Measurements from ENCODE around the gene PGBD5.

PGBD5 gene

GRCh38 chr1:230284891-230285290, 141.2 kb downstream of the PGBD5 start:
- peaks cover 3% of the 10 kb centered on the region for H3K27me3 ChIP-seq (ENCODE audit: control insufficient read depth, insufficient read depth, low read length)
- no peaks in the 10 kb centered on the region for H3K9me3 ChIP-seq (ENCODE audit: control insufficient read depth, low read length)
- no peaks in the 10 kb centered on the region for H3K4me1 ChIP-seq (ENCODE audit: control insufficient read depth, insufficient read depth, low read length)
- H3K4me3 ChIP-seq (ENCODE audit: low read length), result no peak overlapping the region
- no peak overlapping the region for H3K9ac ChIP-seq (ENCODE audit: low read length)
- no peaks in the 10 kb centered on the region for H3K36me3 ChIP-seq (ENCODE audit: control insufficient read depth, insufficient read depth, low read length)

GRCh38 chr1:230283678-230284077, 142.5 kb downstream of the PGBD5 start:
- Histone ChIP-seq H3K36me3 (ENCODE audit: control insufficient read depth, insufficient read depth, low read length) (no peaks in the 10 kb centered on the region), H3K9ac (ENCODE audit: low read length) (no peak overlapping the region), H3K4me3 (ENCODE audit: low read length) (no peak overlapping the region), H3K4me1 (ENCODE audit: control insufficient read depth, insufficient read depth, low read length) (no peaks in the 10 kb centered on the region), H3K27me3 (ENCODE audit: control insufficient read depth, insufficient read depth, low read length) (peaks cover 3% of the 10 kb centered on the region), H3K9me3 (ENCODE audit: control insufficient read depth, low read length) (no peaks in the 10 kb centered on the region)

GRCh38 chr1:230282157-230282556, 144.0 kb downstream of the PGBD5 start:
- Histone ChIP-seq H3K9ac (ENCODE audit: low read length) (no peak overlapping the region), H3K4me1 (ENCODE audit: control insufficient read depth, insufficient read depth, low read length) (no peaks in the 10 kb centered on the region), H3K4me3 (ENCODE audit: low read length) (no peak overlapping the region), H3K9me3 (ENCODE audit: control insufficient read depth, low read length) (no peaks in the 10 kb centered on the region), H3K27me3 (ENCODE audit: control insufficient read depth, insufficient read depth, low read length) (no peaks in the 10 kb centered on the region), H3K36me3 (ENCODE audit: control insufficient read depth, insufficient read depth, low read length) (no peaks in the 10 kb centered on the region)

- H3K4me1 ChIP-seq (ENCODE audit: control insufficient read depth, insufficient read depth, low read length), result no peaks in the 10 kb centered on the region
Observed at GRCh38 chr1:230281556-230281955, 144.6 kb downstream of the PGBD5 start.

GRCh38 chr1:230280906-230281413, 145.2 kb downstream of the PGBD5 start:
- Histone ChIP-seq H3K36me3 (ENCODE audit: control insufficient read depth, insufficient read depth, low read length) (peaks cover 4% of the 10 kb centered on the region), H3K9me3 (ENCODE audit: control insufficient read depth, low read length) (no peaks in the 10 kb centered on the region), H3K9ac (ENCODE audit: low read length) (no peak overlapping the region), H3K4me1 (ENCODE audit: control insufficient read depth, insufficient read depth, low read length) (no peaks in the 10 kb centered on the region), H3K4me3 (ENCODE audit: low read length) (no peak overlapping the region), H3K27me3 (ENCODE audit: control insufficient read depth, insufficient read depth, low read length) (no peaks in the 10 kb centered on the region)

More at GRCh38 chr1:230281556-230281955, 144.6 kb downstream of the PGBD5 start:
- Histone ChIP-seq H3K9ac (ENCODE audit: low read length) (no peak overlapping the region), H3K9me3 (ENCODE audit: control insufficient read depth, low read length) (no peaks in the 10 kb centered on the region), H3K4me3 (ENCODE audit: low read length) (no peak overlapping the region), H3K27me3 (ENCODE audit: control insufficient read depth, insufficient read depth, low read length) (no peaks in the 10 kb centered on the region), H3K36me3 (ENCODE audit: control insufficient read depth, insufficient read depth, low read length) (no peaks in the 10 kb centered on the region)

- Histone ChIP-seq H3K4me1 (ENCODE audit: control insufficient read depth, insufficient read depth, low read length) (no peaks in the 10 kb centered on the region), H3K9me3 (ENCODE audit: control insufficient read depth, low read length) (no peaks in the 10 kb centered on the region), H3K27me3 (ENCODE audit: control insufficient read depth, insufficient read depth, low read length) (no peaks in the 10 kb centered on the region), H3K4me3 (ENCODE audit: low read length) (no peak overlapping the region), H3K9ac (ENCODE audit: low read length) (no peak overlapping the region), H3K36me3 (ENCODE audit: control insufficient read depth, insufficient read depth, low read length) (peaks cover 5% of the 10 kb centered on the region)
Observed at GRCh38 chr1:230280054-230280795, 145.9 kb downstream of the PGBD5 start.

- H3K9ac ChIP-seq (ENCODE audit: low read length), result no peak overlapping the region
- peaks cover 7% of the 10 kb centered on the region for H3K36me3 ChIP-seq (ENCODE audit: control insufficient read depth, insufficient read depth, low read length)
- H3K4me1 ChIP-seq (ENCODE audit: control insufficient read depth, insufficient read depth, low read length), result no peaks in the 10 kb centered on the region
- no peaks in the 10 kb centered on the region for H3K27me3 ChIP-seq (ENCODE audit: control insufficient read depth, insufficient read depth, low read length)
- H3K9me3 ChIP-seq (ENCODE audit: control insufficient read depth, low read length), result no peaks in the 10 kb centered on the region
- no peak overlapping the region for H3K4me3 ChIP-seq (ENCODE audit: low read length)
Observed at GRCh38 chr1:230279583-230279945, 146.6 kb downstream of the PGBD5 start.

- no peaks in the 10 kb centered on the region for H3K4me1 ChIP-seq (ENCODE audit: control insufficient read depth, insufficient read depth, low read length)
- no peak overlapping the region for H3K9ac ChIP-seq (ENCODE audit: low read length)
- peaks cover 7% of the 10 kb centered on the region for H3K36me3 ChIP-seq (ENCODE audit: control insufficient read depth, insufficient read depth, low read length)
- no peaks in the 10 kb centered on the region for H3K27me3 ChIP-seq (ENCODE audit: control insufficient read depth, insufficient read depth, low read length)
- no peaks in the 10 kb centered on the region for H3K9me3 ChIP-seq (ENCODE audit: control insufficient read depth, low read length)
- H3K4me3 ChIP-seq (ENCODE audit: low read length), result no peak overlapping the region
Observed at GRCh38 chr1:230278871-230279582, 147.1 kb downstream of the PGBD5 start.

- Histone ChIP-seq H3K36me3 (ENCODE audit: control insufficient read depth, insufficient read depth, low read length) (peaks cover 7% of the 10 kb centered on the region), H3K4me1 (ENCODE audit: control insufficient read depth, insufficient read depth, low read length) (no peaks in the 10 kb centered on the region), H3K9ac (ENCODE audit: low read length) (no peak overlapping the region), H3K9me3 (ENCODE audit: control insufficient read depth, low read length) (no peaks in the 10 kb centered on the region), H3K27me3 (ENCODE audit: control insufficient read depth, insufficient read depth, low read length) (no peaks in the 10 kb centered on the region), H3K4me3 (ENCODE audit: low read length) (no peak overlapping the region)
Observed at GRCh38 chr1:230278376-230278775, 147.8 kb downstream of the PGBD5 start.

- Histone ChIP-seq H3K36me3 (ENCODE audit: control insufficient read depth, insufficient read depth, low read length) (peaks cover 7% of the 10 kb centered on the region), H3K9ac (ENCODE audit: low read length) (no peak overlapping the region), H3K9me3 (ENCODE audit: control insufficient read depth, low read length) (no peaks in the 10 kb centered on the region), H3K27me3 (ENCODE audit: control insufficient read depth, insufficient read depth, low read length) (no peaks in the 10 kb centered on the region), H3K4me1 (ENCODE audit: control insufficient read depth, insufficient read depth, low read length) (no peaks in the 10 kb centered on the region), H3K4me3 (ENCODE audit: low read length) (no peak overlapping the region)
Observed at GRCh38 chr1:230277201-230278025, 148.7 kb downstream of the PGBD5 start.

- Histone ChIP-seq H3K9me3 (ENCODE audit: control insufficient read depth, low read length) (no peaks in the 10 kb centered on the region), H3K4me3 (ENCODE audit: low read length) (no peak overlapping the region), H3K36me3 (ENCODE audit: control insufficient read depth, insufficient read depth, low read length) (peaks cover 7% of the 10 kb centered on the region), H3K27me3 (ENCODE audit: control insufficient read depth, insufficient read depth, low read length) (no peaks in the 10 kb centered on the region), H3K4me1 (ENCODE audit: control insufficient read depth, insufficient read depth, low read length) (no peaks in the 10 kb centered on the region), H3K9ac (ENCODE audit: low read length) (no peak overlapping the region)
Observed at GRCh38 chr1:230276401-230276800, 149.7 kb downstream of the PGBD5 start.

- Histone ChIP-seq H3K9ac (ENCODE audit: low read length) (no peak overlapping the region), H3K4me1 (ENCODE audit: control insufficient read depth, insufficient read depth, low read length) (peaks cover 6% of the 10 kb centered on the region), H3K9me3 (ENCODE audit: control insufficient read depth, low read length) (no peaks in the 10 kb centered on the region), H3K4me3 (ENCODE audit: low read length) (no peak overlapping the region), H3K36me3 (ENCODE audit: control insufficient read depth, insufficient read depth, low read length) (peaks cover 7% of the 10 kb centered on the region), H3K27me3 (ENCODE audit: control insufficient read depth, insufficient read depth, low read length) (no peaks in the 10 kb centered on the region)
Observed at GRCh38 chr1:230274254-230274653, 151.9 kb downstream of the PGBD5 start.

Measured in mucosa of stomach (tissue), 1 donor.